Measurements from ENCODE around the gene PAQR4. TPM values are rescaled to one million over a fixed set of nuclear protein-coding genes. Genes with fewer than 3 reads are reported as not detected.

Gene PAQR4
- polyA plus RNA-seq, 2 donors, result 9.6 to 18.8 TPM

DNA sequence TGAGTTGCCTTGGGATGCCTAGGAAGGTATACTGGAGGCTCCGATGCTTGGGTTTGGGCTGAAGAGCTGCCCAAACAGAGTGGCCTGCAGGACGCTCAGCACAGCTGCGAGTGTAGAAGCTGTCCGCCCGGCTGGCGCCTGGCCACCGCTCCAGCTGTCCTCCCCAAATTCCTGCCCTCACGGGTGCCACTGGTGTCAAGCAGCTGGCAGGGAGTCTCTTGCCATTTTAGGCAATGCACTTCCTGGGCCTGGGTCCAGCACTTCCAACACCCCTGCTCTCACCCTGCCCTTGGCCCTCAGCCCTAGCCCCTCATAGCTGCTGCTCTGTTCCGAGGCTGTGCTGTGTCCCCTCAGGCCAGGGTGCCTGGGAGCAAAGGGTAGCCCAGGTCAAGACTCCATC is 16.3 kb downstream of the PAQR4 start:
- Histone ChIP-seq H3K27ac (ENCODE audit: low read depth in 2 of 2, low read length in 1 of 2) (peak overlapping the region in 1 of 2 donors; percentile 13), H3K4me1 (ENCODE audit: control insufficient read depth in 2 of 2, insufficient read depth in 2 of 2, low read length in 1 of 2) (peaks cover 2 to 4% of the 10 kb centered on the region in 2 donors)
- WGBS, 2 donors, result 23 to 34% methylated on average over 9 of the region's 9 CpGs

DNA sequence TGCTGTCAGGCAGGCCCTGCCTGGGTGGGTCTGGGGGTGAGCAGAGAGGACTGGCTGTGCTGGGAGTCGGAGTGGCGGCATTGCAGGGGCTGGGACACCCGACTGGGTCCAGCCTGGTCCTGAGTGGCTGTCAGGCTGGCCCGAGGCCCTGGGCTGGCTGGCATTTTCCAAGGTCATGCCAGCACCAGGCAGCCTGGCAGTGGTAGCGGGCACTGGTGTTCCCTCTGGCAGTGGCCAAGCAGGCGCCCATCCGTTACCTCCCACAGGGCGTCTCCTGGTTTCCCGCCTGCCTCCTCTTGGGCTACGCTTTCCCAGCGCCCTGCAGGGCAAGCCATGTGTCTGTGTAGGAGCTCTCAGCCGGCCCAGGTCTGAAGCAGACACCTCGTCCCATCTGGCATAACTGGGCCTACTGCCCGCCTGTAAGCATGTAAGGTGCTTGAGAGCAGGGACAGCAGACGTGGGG is 16.8 kb downstream of the PAQR4 start:
- Histone ChIP-seq H3K4me3 (ENCODE audit: low read depth in 1 of 2, low read length in 2 of 2) (no peak overlapping the region), H3K4me1 (ENCODE audit: control insufficient read depth in 2 of 2, insufficient read depth in 2 of 2, low read length in 1 of 2) (peaks cover 2 to 7% of the 10 kb centered on the region in 2 donors), H3K36me3 (ENCODE audit: control insufficient read depth in 2 of 2, insufficient read depth in 2 of 2, low read length in 1 of 2) (no peaks in the 10 kb centered on the region), H3K27me3 (ENCODE audit: control insufficient read depth in 1 of 2, insufficient read depth in 2 of 2, low read length in 2 of 2) (no peaks in the 10 kb centered on the region), H3K9me3 (ENCODE audit: control insufficient read depth in 2 of 2, insufficient read depth in 1 of 2, low read depth in 1 of 2, low read length in 1 of 2) (no peaks in the 10 kb centered on the region), H3K27ac (ENCODE audit: low read depth in 2 of 2, low read length in 1 of 2) (peak overlapping the region in 1 of 2 donors; percentile 13)
- whole genome bisulfite sequencing, 2 donors, result 50 to 58% methylated on average over 15 of the region's 15 CpGs

More for the DNA sequence above, 16.3 kb downstream of the PAQR4 start:
- no peaks in the 10 kb centered on the region for H3K9me3 ChIP-seq (ENCODE audit: control insufficient read depth in 2 of 2, insufficient read depth in 1 of 2, low read depth in 1 of 2, low read length in 1 of 2)
- H3K4me3 ChIP-seq (ENCODE audit: low read depth in 1 of 2, low read length in 2 of 2), result no peak overlapping the region
- no peaks in the 10 kb centered on the region for H3K36me3 ChIP-seq (ENCODE audit: control insufficient read depth in 2 of 2, insufficient read depth in 2 of 2, low read length in 1 of 2)
- H3K27me3 ChIP-seq (ENCODE audit: control insufficient read depth in 1 of 2, insufficient read depth in 2 of 2, low read length in 2 of 2), result no peaks in the 10 kb centered on the region

GRCh38 chr16:2986623-2987188 is 17.6 kb downstream of the PAQR4 start:
- Histone ChIP-seq H3K27ac (ENCODE audit: low read depth in 2 of 2, low read length in 1 of 2) (no peak overlapping the region), H3K4me1 (ENCODE audit: control insufficient read depth in 2 of 2, insufficient read depth in 2 of 2, low read length in 1 of 2) (peaks cover 2 to 7% of the 10 kb centered on the region in 2 donors)

GRCh38 chr16:2987286-2987685 is 18.1 kb downstream of the PAQR4 start:
- Histone ChIP-seq H3K9me3 (ENCODE audit: control insufficient read depth in 2 of 2, insufficient read depth in 1 of 2, low read depth in 1 of 2, low read length in 1 of 2) (no peaks in the 10 kb centered on the region), H3K4me1 (ENCODE audit: control insufficient read depth in 2 of 2, insufficient read depth in 2 of 2, low read length in 1 of 2) (peaks cover 2 to 9% of the 10 kb centered on the region in 2 donors), H3K27me3 (ENCODE audit: control insufficient read depth in 1 of 2, insufficient read depth in 2 of 2, low read length in 2 of 2) (no peaks in the 10 kb centered on the region), H3K36me3 (ENCODE audit: control insufficient read depth in 2 of 2, insufficient read depth in 2 of 2, low read length in 1 of 2) (no peaks in the 10 kb centered on the region), H3K4me3 (ENCODE audit: low read depth in 1 of 2, low read length in 2 of 2) (no peak overlapping the region), H3K27ac (ENCODE audit: low read depth in 2 of 2, low read length in 1 of 2) (no peak overlapping the region)
- 87 to 95% methylated on average over 9 of the region's 9 CpGs for WGBS, 2 donors

More at GRCh38 chr16:2986623-2987188, 17.6 kb downstream of the PAQR4 start:
- Histone ChIP-seq H3K4me3 (ENCODE audit: low read depth in 1 of 2, low read length in 2 of 2) (no peak overlapping the region), H3K27me3 (ENCODE audit: control insufficient read depth in 1 of 2, insufficient read depth in 2 of 2, low read length in 2 of 2) (no peaks in the 10 kb centered on the region), H3K9me3 (ENCODE audit: control insufficient read depth in 2 of 2, insufficient read depth in 1 of 2, low read depth in 1 of 2, low read length in 1 of 2) (no peaks in the 10 kb centered on the region), H3K36me3 (ENCODE audit: control insufficient read depth in 2 of 2, insufficient read depth in 2 of 2, low read length in 1 of 2) (no peaks in the 10 kb centered on the region)
- WGBS, 2 donors, result 66 to 72% methylated on average over 17 of the region's 17 CpGs

- peaks cover 2 to 11% of the 10 kb centered on the region in 2 donors for H3K4me1 ChIP-seq (ENCODE audit: control insufficient read depth in 2 of 2, insufficient read depth in 2 of 2, low read length in 1 of 2)
Observed at GRCh38 chr16:2987833-2988232, 18.7 kb downstream of the PAQR4 start.

GRCh38 chr16:2988590-2989099 is 19.5 kb downstream of the PAQR4 start:
- H3K27ac ChIP-seq (ENCODE audit: low read depth in 2 of 2, low read length in 1 of 2), result no peak overlapping the region
- H3K9me3 ChIP-seq (ENCODE audit: control insufficient read depth in 2 of 2, insufficient read depth in 1 of 2, low read depth in 1 of 2, low read length in 1 of 2), result no peaks in the 10 kb centered on the region
- H3K36me3 ChIP-seq (ENCODE audit: control insufficient read depth in 2 of 2, insufficient read depth in 2 of 2, low read length in 1 of 2), result no peaks in the 10 kb centered on the region
- WGBS, 2 donors, result 50 to 58% methylated on average over 8 of the region's 8 CpGs
- peaks cover 2 to 11% of the 10 kb centered on the region in 2 donors for H3K4me1 ChIP-seq (ENCODE audit: control insufficient read depth in 2 of 2, insufficient read depth in 2 of 2, low read length in 1 of 2)
- no peak overlapping the region for H3K4me3 ChIP-seq (ENCODE audit: low read depth in 1 of 2, low read length in 2 of 2)
- H3K27me3 ChIP-seq (ENCODE audit: control insufficient read depth in 1 of 2, insufficient read depth in 2 of 2, low read length in 2 of 2), result no peaks in the 10 kb centered on the region

More at GRCh38 chr16:2987833-2988232, 18.7 kb downstream of the PAQR4 start:
- H3K9me3 ChIP-seq (ENCODE audit: control insufficient read depth in 2 of 2, insufficient read depth in 1 of 2, low read depth in 1 of 2, low read length in 1 of 2), result no peaks in the 10 kb centered on the region
- no peak overlapping the region for H3K4me3 ChIP-seq (ENCODE audit: low read depth in 1 of 2, low read length in 2 of 2)
- no peaks in the 10 kb centered on the region for H3K36me3 ChIP-seq (ENCODE audit: control insufficient read depth in 2 of 2, insufficient read depth in 2 of 2, low read length in 1 of 2)
- H3K27me3 ChIP-seq (ENCODE audit: control insufficient read depth in 1 of 2, insufficient read depth in 2 of 2, low read length in 2 of 2), result no peaks in the 10 kb centered on the region
- 59 to 61% methylated on average over 8 of the region's 8 CpGs for WGBS, 2 donors
- H3K27ac ChIP-seq (ENCODE audit: low read depth in 2 of 2, low read length in 1 of 2), result no peak overlapping the region

GRCh38 chr16:2990891-2991290 is 21.7 kb downstream of the PAQR4 start:
- Histone ChIP-seq H3K36me3 (ENCODE audit: control insufficient read depth in 2 of 2, insufficient read depth in 2 of 2, low read length in 1 of 2) (no peaks in the 10 kb centered on the region), H3K4me3 (ENCODE audit: low read depth in 1 of 2, low read length in 2 of 2) (no peak overlapping the region), H3K27me3 (ENCODE audit: control insufficient read depth in 1 of 2, insufficient read depth in 2 of 2, low read length in 2 of 2) (no peaks in the 10 kb centered on the region), H3K9me3 (ENCODE audit: control insufficient read depth in 2 of 2, insufficient read depth in 1 of 2, low read depth in 1 of 2, low read length in 1 of 2) (no peaks in the 10 kb centered on the region), H3K27ac (ENCODE audit: low read depth in 2 of 2, low read length in 1 of 2) (no peak overlapping the region), H3K4me1 (ENCODE audit: control insufficient read depth in 2 of 2, insufficient read depth in 2 of 2, low read length in 1 of 2) (peaks cover 0 to 7% of the 10 kb centered on the region in 2 donors)
- 56 to 59% methylated on average over 8 to 10 of the region's 10 CpGs for WGBS, 2 donors

GRCh38 chr16:2991566-2992261 is 22.6 kb downstream of the PAQR4 start:
- Histone ChIP-seq H3K36me3 (ENCODE audit: control insufficient read depth in 2 of 2, insufficient read depth in 2 of 2, low read length in 1 of 2) (no peaks in the 10 kb centered on the region), H3K4me3 (ENCODE audit: low read depth in 1 of 2, low read length in 2 of 2) (no peak overlapping the region), H3K9me3 (ENCODE audit: control insufficient read depth in 2 of 2, insufficient read depth in 1 of 2, low read depth in 1 of 2, low read length in 1 of 2) (no peaks in the 10 kb centered on the region), H3K4me1 (ENCODE audit: control insufficient read depth in 2 of 2, insufficient read depth in 2 of 2, low read length in 1 of 2) (peaks cover 0 to 7% of the 10 kb centered on the region in 2 donors), H3K27ac (ENCODE audit: low read depth in 2 of 2, low read length in 1 of 2) (no peak overlapping the region), H3K27me3 (ENCODE audit: control insufficient read depth in 1 of 2, insufficient read depth in 2 of 2, low read length in 2 of 2) (no peaks in the 10 kb centered on the region)
- WGBS, 2 donors, result 75 to 81% methylated on average over 11 to 12 of the region's 12 CpGs

- H3K36me3 ChIP-seq (ENCODE audit: control insufficient read depth in 2 of 2, insufficient read depth in 2 of 2, low read length in 1 of 2), result no peaks in the 10 kb centered on the region
- WGBS, 2 donors, result 63 to 76% methylated on average over 13 to 14 of the region's 14 CpGs
- no peaks in the 10 kb centered on the region for H3K27me3 ChIP-seq (ENCODE audit: control insufficient read depth in 1 of 2, insufficient read depth in 2 of 2, low read length in 2 of 2)
- no peaks in the 10 kb centered on the region for H3K9me3 ChIP-seq (ENCODE audit: control insufficient read depth in 2 of 2, insufficient read depth in 1 of 2, low read depth in 1 of 2, low read length in 1 of 2)
- H3K4me3 ChIP-seq (ENCODE audit: low read depth in 1 of 2, low read length in 2 of 2), result no peak overlapping the region
- peak overlapping the region in 1 of 2 donors; percentile 50 for H3K27ac ChIP-seq (ENCODE audit: low read depth in 2 of 2, low read length in 1 of 2)
- H3K4me1 ChIP-seq (ENCODE audit: control insufficient read depth in 2 of 2, insufficient read depth in 2 of 2, low read length in 1 of 2), result peaks cover 0 to 7% of the 10 kb centered on the region in 2 donors
Observed at GRCh38 chr16:2992383-2993081, 23.4 kb downstream of the PAQR4 start.

Measured in esophagus (tissue), 2 donors.